ENCODE measurements around the gene ARFGAP1. TPM values are rescaled to one million over a fixed set of nuclear protein-coding genes. Genes with fewer than 3 reads are reported as not detected.
"Not testable (repeated sequence)": the region's sequence is repeated elsewhere in the genome, so short reads cannot be mapped to it uniquely, and the experiment has no call there.

The ARFGAP1 gene
- total RNA-seq, 1 donor from 2014 or later, result 45.3 TPM

GRCh38 chr20:63241272-63241671, 31.3 kb upstream of the ARFGAP1 start:
- no peak for DNase-seq

- no peak for DNase-seq
These were observed 29.9 kb upstream of the ARFGAP1 start for GRCh38 chr20:63242736-63243135.

- DNase-seq, result no peak
These were observed 28.9 kb upstream of the ARFGAP1 start for GRCh38 chr20:63243604-63244247.

GRCh38 chr20:63244468-63244867, 28.1 kb upstream of the ARFGAP1 start:
- DNase-seq, result no peak

- DNase-seq, result no peak
These were observed 25.9 kb upstream of the ARFGAP1 start for GRCh38 chr20:63246490-63247288.

- no peak for DNase-seq
These were observed 24.9 kb upstream of the ARFGAP1 start for GRCh38 chr20:63247671-63248228.

- DNase-seq, result no peak
These were observed 23.6 kb upstream of the ARFGAP1 start for GRCh38 chr20:63248835-63249591.

- no peak for DNase-seq
These were observed 22.7 kb upstream of the ARFGAP1 start for GRCh38 chr20:63249891-63250290.

GRCh38 chr20:63251350-63251749, 21.3 kb upstream of the ARFGAP1 start:
- DNase-seq, result not testable (repeated sequence)

GRCh38 chr20:63252284-63252711, 20.3 kb upstream of the ARFGAP1 start:
- no peak for DNase-seq

GRCh38 chr20:63253065-63253437, 19.6 kb upstream of the ARFGAP1 start:
- no peak for DNase-seq

- DNase-seq, result peak; percentile 37
These were observed 19.0 kb upstream of the ARFGAP1 start for GRCh38 chr20:63253438-63254231.

- no peak for DNase-seq
These were observed 18.4 kb upstream of the ARFGAP1 start, which contains the start of gene NKAIN4 for GRCh38 chr20:63254232-63254605. NKAIN4 (minus strand) TSS chr20:63254463; CDS start chr20:63254450, 13 bp downstream.

- DNase-seq, result no peak
These were observed 17.8 kb upstream of the ARFGAP1 start for GRCh38 chr20:63254606-63255384.

- no peak for DNase-seq
These were observed 16.5 kb upstream of the ARFGAP1 start for GRCh38 chr20:63255931-63256704.

GRCh38 chr20:63256954-63257353, 15.7 kb upstream of the ARFGAP1 start:
- DNase-seq, result no peak

- DNase-seq, result no peak
These were observed 15.0 kb upstream of the ARFGAP1 start for GRCh38 chr20:63257629-63258028.

- peak; percentile 50 for DNase-seq
These were observed 13.8 kb upstream of the ARFGAP1 start for GRCh38 chr20:63258781-63259180.

- no peak for DNase-seq
These were observed 12.7 kb upstream of the ARFGAP1 start for GRCh38 chr20:63259734-63260460.
